Activated CD8-positive, alpha-beta T cell treated with anti-CD3 and anti-CD28 coated beads for 36 hours (primary cell): ENCODE data around the gene TRIM56. TPM values are rescaled to one million over a fixed set of nuclear protein-coding genes. Genes with fewer than 3 reads are reported as not detected.
"Not testable (repeated sequence)": the region's sequence is repeated elsewhere in the genome, so short reads cannot be mapped to it uniquely, and the experiment has no call there.

Experiments
- ATAC-seq: fragments of 200-7000 bp; cut with Tn5 transposase; one replicate; pipeline ENCODE4 v1.10.0; 2021; ENCODE audit warnings: mild to moderate bottlenecking, moderate library complexity
- CTCF ChIA-PET: fragments of 350-600 bp; sonication (Branson Sonifier 250); formaldehyde crosslinking; loops from one replicate; lab custom pipeline; 2021; ENCODE audit warnings: antibody characterized with exemption; lab: Charles Lee
- POLR2A ChIA-PET: fragments of 350-600 bp; sonication (Branson Sonifier 250); formaldehyde crosslinking; loops from one replicate; lab custom pipeline; 2021; ENCODE audit warnings: antibody characterized with exemption; lab: Charles Lee
- DNase-seq: peaks from one replicate; pipeline ENCODE4 v3.0.0-alpha.2; 2020
- H3K27ac Mint-ChIP-seq: one replicate; pipeline ENCODE4 v1.8.0; 2021; ENCODE audit warnings: mild to moderate bottlenecking, mixed read lengths
- H3K27me3 Mint-ChIP-seq: one replicate; pipeline ENCODE4 v1.8.0; 2021; ENCODE audit warnings: mixed read lengths
- H3K36me3 Mint-ChIP-seq: one replicate; pipeline ENCODE4 v1.8.0; 2021; ENCODE audit warnings: low read depth, mixed read lengths
- H3K4me1 Mint-ChIP-seq: one replicate; pipeline ENCODE4 v1.8.0; 2021; ENCODE audit warnings: low read depth, mixed read lengths
- H3K4me3 Mint-ChIP-seq: one replicate; pipeline ENCODE4 v1.8.0; 2021; ENCODE audit warnings: mild to moderate bottlenecking, moderate library complexity, mixed read lengths
- H3K9me3 Mint-ChIP-seq: one replicate; pipeline ENCODE4 v1.8.0; 2021; ENCODE audit warnings: mixed read lengths
- intact Hi-C: fragments of 100-400 bp; cut with micrococcal nuclease; formaldehyde crosslinking; loops from one replicate; pipeline ENCODE4 v1.10.0; 2022
- total RNA-seq, 2 experiments: library from RNA; stranded (reverse); gene quantifications; one replicate each; pipeline ENCODE4 v1.2.3, GENCODE V29; 2021
- TF ChIP-seq, protein P1 (sequence below): fragments of 200-600 bp; IDR thresholded peaks from one replicate; pipeline ENCODE4 v1.8.0; 2022; ENCODE audit warnings: antibody characterized with exemption, mild to moderate bottlenecking

The TRIM56 gene
- total RNA-seq, 2 experiments from 2014 or later: 40.1 to 42.3 TPM

DNA sequence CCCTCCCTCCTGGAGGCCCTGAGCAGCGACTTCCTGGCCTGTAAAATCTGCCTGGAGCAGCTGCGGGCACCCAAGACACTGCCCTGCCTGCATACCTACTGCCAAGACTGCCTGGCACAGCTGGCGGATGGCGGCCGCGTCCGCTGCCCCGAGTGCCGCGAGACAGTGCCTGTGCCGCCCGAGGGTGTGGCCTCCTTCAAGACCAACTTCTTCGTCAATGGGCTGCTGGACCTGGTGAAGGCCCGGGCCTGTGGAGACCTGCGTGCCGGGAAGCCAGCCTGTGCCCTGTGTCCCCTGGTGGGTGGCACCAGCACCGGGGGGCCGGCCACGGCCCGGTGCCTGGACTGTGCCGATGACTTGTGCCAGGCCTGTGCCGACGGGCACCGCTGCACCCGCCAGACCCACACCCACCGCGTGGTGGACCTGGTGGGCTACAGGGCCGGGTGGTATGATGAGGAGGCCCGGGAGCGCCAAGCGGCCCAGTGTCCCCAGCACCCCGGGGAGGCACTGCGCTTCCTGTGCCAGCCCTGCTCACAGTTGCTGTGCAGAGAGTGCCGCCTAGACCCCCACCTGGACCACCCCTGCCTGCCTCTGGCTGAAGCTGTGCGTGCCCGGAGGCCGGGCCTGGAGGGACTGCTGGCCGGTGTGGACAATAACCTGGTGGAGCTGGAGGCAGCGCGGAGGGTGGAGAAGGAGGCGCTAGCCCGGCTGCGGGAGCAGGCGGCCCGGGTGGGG is 2.2 kb downstream of the TRIM56 start:
- no peak overlapping the region for H3K4me3 Mint-ChIP-seq
- DNase-seq: no peak
- intact Hi-C loops: no loop called here

DNA sequence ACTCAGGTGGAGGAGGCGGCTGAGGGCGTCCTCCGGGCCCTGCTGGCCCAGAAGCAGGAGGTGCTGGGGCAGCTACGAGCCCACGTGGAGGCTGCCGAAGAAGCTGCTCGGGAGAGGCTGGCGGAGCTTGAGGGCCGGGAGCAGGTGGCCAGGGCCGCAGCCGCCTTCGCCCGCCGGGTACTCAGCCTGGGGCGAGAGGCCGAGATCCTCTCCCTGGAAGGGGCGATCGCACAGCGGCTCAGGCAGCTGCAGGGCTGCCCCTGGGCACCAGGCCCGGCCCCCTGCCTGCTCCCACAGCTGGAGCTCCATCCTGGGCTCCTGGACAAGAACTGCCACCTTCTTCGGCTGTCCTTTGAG is 2.8 kb downstream of the TRIM56 start:
- DNase-seq (no peak), ATAC-seq (no peak)
- TF ChIP-seq, protein P1, sequence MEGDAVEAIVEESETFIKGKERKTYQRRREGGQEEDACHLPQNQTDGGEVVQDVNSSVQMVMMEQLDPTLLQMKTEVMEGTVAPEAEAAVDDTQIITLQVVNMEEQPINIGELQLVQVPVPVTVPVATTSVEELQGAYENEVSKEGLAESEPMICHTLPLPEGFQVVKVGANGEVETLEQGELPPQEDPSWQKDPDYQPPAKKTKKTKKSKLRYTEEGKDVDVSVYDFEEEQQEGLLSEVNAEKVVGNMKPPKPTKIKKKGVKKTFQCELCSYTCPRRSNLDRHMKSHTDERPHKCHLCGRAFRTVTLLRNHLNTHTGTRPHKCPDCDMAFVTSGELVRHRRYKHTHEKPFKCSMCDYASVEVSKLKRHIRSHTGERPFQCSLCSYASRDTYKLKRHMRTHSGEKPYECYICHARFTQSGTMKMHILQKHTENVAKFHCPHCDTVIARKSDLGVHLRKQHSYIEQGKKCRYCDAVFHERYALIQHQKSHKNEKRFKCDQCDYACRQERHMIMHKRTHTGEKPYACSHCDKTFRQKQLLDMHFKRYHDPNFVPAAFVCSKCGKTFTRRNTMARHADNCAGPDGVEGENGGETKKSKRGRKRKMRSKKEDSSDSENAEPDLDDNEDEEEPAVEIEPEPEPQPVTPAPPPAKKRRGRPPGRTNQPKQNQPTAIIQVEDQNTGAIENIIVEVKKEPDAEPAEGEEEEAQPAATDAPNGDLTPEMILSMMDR: no peak
- intact Hi-C loops: no loop called here
- Mint-ChIP-seq H3K36me3 (peaks cover 42% of the 10 kb centered on the region), H3K4me1 (peaks cover 39% of the 10 kb centered on the region), H3K27me3 (no peaks in the 10 kb centered on the region), H3K4me3 (no peak overlapping the region), H3K27ac (no peak overlapping the region), H3K9me3 (no peaks in the 10 kb centered on the region)
- POLR2A ChIA-PET: interaction anchor here (0.8 kb wide), 1 partner anchor 10 kb away, joined by 3 read pairs; no protein-coding TSS in a partner anchor
- CTCF ChIA-PET: no interaction called here

More for the DNA sequence above, 2.2 kb downstream of the TRIM56 start:
- no peak for ATAC-seq
- CTCF ChIA-PET: interaction anchor here (1.2 to 4.0 kb wide), 4 partner anchors 7 to 56 kb away, joined by 3 to 22 read pairs (median 8); no protein-coding TSS in a partner anchor
- H3K9me3 Mint-ChIP-seq: no peaks in the 10 kb centered on the region
- H3K4me1 Mint-ChIP-seq: peaks cover 37% of the 10 kb centered on the region
- peaks cover 38% of the 10 kb centered on the region for H3K36me3 Mint-ChIP-seq
- H3K27ac Mint-ChIP-seq: no peak overlapping the region
- POLR2A ChIA-PET: interaction anchor here (0.8 to 1.1 kb wide), 2 partner anchors 11 to 389 kb away, joined by 3 to 5 read pairs; no protein-coding TSS in a partner anchor
- TF ChIP-seq, protein P1: no peak
- no peaks in the 10 kb centered on the region for H3K27me3 Mint-ChIP-seq

DNA sequence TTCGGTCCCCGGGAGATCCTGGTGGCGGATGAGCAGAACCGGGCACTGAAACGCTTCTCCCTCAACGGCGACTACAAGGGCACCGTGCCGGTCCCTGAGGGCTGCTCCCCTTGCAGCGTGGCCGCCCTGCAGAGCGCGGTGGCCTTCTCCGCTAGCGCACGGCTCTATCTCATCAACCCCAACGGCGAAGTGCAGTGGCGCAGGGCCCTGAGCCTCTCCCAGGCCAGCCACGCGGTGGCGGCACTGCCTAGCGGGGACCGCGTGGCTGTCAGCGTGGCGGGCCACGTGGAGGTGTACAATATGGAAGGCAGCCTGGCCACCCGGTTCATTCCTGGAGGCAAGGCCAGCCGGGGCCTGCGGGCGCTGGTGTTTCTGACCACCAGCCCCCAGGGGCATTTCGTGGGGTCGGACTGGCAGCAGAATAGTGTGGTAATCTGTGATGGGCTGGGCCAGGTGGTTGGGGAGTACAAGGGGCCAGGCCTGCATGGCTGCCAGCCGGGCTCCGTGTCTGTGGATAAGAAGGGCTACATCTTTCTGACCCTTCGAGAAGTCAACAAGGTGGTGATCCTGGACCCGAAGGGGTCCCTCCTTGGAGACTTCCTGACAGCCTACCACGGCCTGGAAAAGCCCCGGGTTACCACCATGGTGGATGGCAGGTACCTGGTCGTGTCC is 3.7 kb downstream of the TRIM56 start:
- no peaks in the 10 kb centered on the region for H3K9me3 Mint-ChIP-seq
- ChIA-PET CTCF (no interaction called here), POLR2A (no interaction called here)
- intact Hi-C loops: no loop called here
- no peaks in the 10 kb centered on the region for H3K27me3 Mint-ChIP-seq
- peak overlapping the region; percentile 45 for H3K4me3 Mint-ChIP-seq
- no peak for ATAC-seq
- no peak for DNase-seq
- peaks cover 43% of the 10 kb centered on the region for H3K36me3 Mint-ChIP-seq
- TF ChIP-seq, protein P1: no peak
- peak overlapping the region; percentile 68 for H3K27ac Mint-ChIP-seq
- peaks cover 40% of the 10 kb centered on the region for H3K4me1 Mint-ChIP-seq

DNA sequence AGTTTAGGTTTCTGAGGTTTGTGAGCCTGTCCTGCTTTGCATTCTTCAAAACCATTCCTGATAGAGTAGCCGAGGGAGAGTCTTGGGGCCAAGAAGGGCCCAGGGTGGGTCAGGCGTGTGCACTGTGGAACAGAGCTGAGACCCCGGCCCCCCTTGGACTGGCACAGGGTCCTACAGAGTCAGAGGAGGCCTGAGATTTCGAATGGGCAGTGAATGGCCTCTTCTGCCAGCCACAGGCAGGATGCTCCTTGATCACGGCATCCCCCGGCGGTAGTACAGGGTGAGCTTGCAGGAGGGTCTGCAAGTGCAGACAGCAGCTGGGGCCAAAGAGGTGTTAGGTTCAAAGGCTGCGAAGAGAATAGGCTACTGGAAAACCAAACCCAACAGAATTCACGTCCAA is 4.6 kb downstream of the TRIM56 start:
- Mint-ChIP-seq H3K36me3 (peaks cover 44% of the 10 kb centered on the region), H3K4me1 (peaks cover 36% of the 10 kb centered on the region), H3K27me3 (no peaks in the 10 kb centered on the region), H3K9me3 (no peaks in the 10 kb centered on the region), H3K27ac (peak overlapping the region; percentile 68), H3K4me3 (no peak overlapping the region)
- ChIA-PET POLR2A (no interaction called here), CTCF (interaction anchor here (0.8 kb wide), 1 partner anchor 10 kb away, joined by 3 read pairs; no protein-coding TSS in a partner anchor)
- ATAC-seq (no peak), DNase-seq (no peak)
- TF ChIP-seq, protein P1: no peak
- intact Hi-C loops: no loop called here

DNA sequence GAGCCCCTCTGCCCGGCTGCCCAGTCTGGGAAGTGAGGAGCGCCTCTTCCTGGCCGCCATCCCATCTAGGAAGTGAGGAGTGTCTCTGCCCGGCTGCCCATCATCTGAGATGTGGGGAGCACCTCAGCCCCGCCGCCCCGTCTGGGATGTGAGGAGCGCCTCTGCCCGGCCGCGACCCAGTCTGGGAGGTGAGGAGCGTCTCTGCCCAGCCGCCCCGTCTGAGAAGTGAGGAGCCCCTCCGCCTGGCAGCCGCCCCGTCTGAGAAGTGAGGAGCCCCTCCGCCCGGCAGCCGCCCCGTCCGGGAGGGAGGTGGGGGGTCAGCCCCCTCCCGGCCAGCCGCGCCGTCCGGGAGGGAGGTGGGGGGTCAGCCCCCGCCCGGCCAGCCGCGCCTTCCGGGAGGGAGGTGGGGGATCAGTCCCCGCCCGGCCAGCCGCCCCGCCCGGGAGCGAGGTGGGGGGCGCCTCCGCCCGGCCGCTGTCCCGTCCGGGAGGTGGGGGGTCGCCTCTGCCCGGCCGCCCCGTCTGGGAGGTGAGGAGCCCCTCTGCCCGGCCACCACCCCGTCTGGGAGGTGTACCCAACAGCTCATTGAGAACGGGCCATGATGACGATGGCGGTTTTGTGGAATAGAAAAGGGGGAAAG is 7.1 kb downstream of the TRIM56 start:
- H3K27me3 Mint-ChIP-seq, DNase-seq, H3K4me3 Mint-ChIP-seq, H3K27ac Mint-ChIP-seq, intact Hi-C loops, ATAC-seq, H3K9me3 Mint-ChIP-seq, CTCF ChIA-PET, POLR2A ChIA-PET: not testable (repeated sequence)
- Mint-ChIP-seq H3K36me3 (peaks cover 35% of the 10 kb centered on the region), H3K4me1 (peaks cover 28% of the 10 kb centered on the region)
